GM06990 (cell line): ENCODE results near the gene PROX1.

ENCODE experiments used
- DNase-seq: peaks from one replicate; pipeline ENCODE4 v3.0.0-alpha.2; 2011; ENCODE audit not compliant: insufficient read length; ENCODE audit errors: extremely low read depth
- H3K27me3 ChIP-seq: replicated peaks from 2 replicates; pipeline ENCODE4 v1.6.0; 2011; ENCODE audit warnings: low read length; ENCODE audit not compliant: control insufficient read depth, insufficient read depth
- H3K36me3 ChIP-seq: 2 replicates; pipeline ENCODE4 v1.5.1; 2011; ENCODE audit warnings: low read length; ENCODE audit not compliant: control insufficient read depth, insufficient read depth
- H3K4me3 ChIP-seq: replicated peaks from 2 replicates; pipeline ENCODE4 v1.5.1; 2011; ENCODE audit warnings: low read depth, mild to moderate bottlenecking, control low read depth, low read length
- TF ChIP-seq, protein P1 (sequence below): IDR thresholded peaks from 2 replicates; pipeline ENCODE4 v1.5.1; 2011; ENCODE audit warnings: low read length, control low read depth, mild to moderate bottlenecking, inconsistent platforms; ENCODE audit not compliant: insufficient read depth, poor library complexity, severe bottlenecking

The PROX1 gene

DNA sequence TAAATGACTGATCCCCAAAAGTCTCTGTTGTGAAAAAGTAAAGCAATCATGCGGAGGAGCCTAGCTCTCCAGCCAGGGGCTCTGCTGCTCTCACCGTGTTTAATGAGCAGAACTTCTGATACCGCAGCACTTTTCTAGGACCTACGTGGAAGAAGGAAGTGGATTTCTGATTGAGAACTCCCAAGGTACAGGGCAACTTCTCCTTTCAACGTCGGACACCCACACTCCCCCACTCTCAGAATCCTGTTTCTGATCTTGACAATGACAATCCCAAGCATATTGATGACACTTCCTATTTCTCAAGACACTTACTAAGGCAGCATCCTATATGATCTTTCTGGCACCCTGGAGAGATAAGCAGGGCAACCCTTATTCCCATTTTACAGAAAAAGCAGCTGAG lies 78.4 kb downstream of the PROX1 start:
- Histone ChIP-seq H3K27me3 (peaks cover 1% of the 10 kb centered on the region), H3K36me3 (no peaks in the 10 kb centered on the region), H3K4me3 (no peak overlapping the region)
- DNase-seq = no peak
- TF ChIP-seq, protein P1, sequence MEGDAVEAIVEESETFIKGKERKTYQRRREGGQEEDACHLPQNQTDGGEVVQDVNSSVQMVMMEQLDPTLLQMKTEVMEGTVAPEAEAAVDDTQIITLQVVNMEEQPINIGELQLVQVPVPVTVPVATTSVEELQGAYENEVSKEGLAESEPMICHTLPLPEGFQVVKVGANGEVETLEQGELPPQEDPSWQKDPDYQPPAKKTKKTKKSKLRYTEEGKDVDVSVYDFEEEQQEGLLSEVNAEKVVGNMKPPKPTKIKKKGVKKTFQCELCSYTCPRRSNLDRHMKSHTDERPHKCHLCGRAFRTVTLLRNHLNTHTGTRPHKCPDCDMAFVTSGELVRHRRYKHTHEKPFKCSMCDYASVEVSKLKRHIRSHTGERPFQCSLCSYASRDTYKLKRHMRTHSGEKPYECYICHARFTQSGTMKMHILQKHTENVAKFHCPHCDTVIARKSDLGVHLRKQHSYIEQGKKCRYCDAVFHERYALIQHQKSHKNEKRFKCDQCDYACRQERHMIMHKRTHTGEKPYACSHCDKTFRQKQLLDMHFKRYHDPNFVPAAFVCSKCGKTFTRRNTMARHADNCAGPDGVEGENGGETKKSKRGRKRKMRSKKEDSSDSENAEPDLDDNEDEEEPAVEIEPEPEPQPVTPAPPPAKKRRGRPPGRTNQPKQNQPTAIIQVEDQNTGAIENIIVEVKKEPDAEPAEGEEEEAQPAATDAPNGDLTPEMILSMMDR = no peak

DNA sequence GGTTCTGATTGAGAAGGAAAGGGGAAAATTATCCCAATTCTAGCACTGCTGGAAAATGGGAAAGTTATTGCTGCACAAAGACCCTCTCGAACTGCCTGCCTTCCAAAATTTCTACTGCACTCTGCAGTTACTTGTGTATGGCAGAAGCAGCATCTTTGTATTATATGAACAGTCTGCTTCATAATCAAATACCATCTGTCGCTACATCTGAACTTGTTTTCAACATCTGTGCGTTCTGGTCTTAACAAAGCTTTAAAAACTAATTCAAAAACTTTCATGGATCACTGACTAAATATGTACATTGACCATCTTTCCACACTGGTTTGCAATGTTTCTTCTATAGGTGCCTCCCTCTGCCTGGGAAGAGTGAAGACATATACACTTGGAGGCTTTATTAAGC lies 79.2 kb downstream of the PROX1 start:
- H3K4me3 ChIP-seq = no peak overlapping the region
- DNase-seq = no peak
- TF ChIP-seq, protein P1 = no peak
- H3K36me3 ChIP-seq = no peaks in the 10 kb centered on the region
- H3K27me3 ChIP-seq = peaks cover 1% of the 10 kb centered on the region

DNA sequence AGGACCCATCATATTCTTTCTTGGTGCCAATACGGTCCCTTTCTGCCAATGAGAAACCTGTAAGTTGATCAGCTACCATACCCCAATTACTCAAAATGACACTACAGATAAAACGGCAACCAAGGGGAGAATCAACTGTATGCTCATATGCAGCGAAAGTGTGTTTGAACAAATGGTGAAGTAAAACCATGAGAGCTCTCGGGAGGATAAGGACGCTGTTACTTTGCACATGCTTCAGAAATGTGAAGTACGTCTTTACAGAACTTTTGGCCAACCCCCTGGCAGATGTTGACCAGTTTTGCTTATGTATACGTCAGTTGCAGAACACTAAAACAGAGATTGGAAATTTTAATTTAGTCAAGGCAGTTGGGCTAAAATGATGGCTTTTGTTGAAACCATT lies 79.6 kb downstream of the PROX1 start:
- no peak for DNase-seq
- no peaks in the 10 kb centered on the region for H3K36me3 ChIP-seq
- no peak overlapping the region for H3K4me3 ChIP-seq
- TF ChIP-seq, protein P1 = no peak
- peaks cover 1% of the 10 kb centered on the region for H3K27me3 ChIP-seq

DNA sequence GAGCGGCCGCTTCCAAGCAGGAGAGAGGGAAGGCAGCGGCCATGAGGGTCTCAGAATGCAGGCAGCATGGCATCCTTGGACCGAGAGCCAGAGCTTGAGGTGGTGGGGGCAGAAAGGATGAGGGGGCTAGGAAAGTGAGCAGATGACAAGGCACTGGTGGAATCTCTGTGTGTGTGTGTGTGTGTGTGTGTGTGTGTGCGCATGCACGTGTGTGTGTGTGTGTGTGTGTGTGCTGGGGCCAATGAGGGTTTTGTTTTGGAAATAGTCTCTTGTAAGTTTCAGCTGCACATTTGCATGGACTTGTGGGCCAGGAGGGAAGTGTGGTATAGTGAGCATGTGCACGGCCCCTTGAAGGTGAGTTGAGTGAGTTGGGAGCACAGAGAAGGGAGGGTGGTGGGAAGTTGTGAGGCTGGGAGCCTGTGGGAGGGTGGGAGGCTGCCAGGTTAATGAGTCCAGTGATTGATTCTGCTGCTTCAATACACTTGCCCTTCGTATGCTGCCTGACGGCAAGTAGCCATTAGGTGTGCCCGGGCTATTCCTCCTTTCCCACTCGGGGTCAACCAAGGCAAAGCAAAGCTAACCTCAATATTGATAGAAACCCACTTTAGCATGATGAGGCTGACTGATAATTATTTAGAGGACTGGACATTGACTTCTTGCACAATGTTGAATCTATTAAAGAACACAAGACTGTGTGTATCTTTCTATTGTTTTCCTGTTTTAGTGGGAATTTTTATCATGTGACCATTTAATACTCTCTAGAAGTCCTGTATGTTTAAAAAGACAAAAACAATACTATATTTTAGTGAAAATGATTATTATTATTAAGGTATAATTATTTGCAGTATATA lies 80.3 kb downstream of the PROX1 start:
- H3K4me3 ChIP-seq = no peak overlapping the region
- H3K36me3 ChIP-seq = no peaks in the 10 kb centered on the region
- TF ChIP-seq, protein P1 = no peak
- H3K27me3 ChIP-seq = peaks cover 1% of the 10 kb centered on the region; the same call in 1 of the 2 replicates
- no peak for DNase-seq

DNA sequence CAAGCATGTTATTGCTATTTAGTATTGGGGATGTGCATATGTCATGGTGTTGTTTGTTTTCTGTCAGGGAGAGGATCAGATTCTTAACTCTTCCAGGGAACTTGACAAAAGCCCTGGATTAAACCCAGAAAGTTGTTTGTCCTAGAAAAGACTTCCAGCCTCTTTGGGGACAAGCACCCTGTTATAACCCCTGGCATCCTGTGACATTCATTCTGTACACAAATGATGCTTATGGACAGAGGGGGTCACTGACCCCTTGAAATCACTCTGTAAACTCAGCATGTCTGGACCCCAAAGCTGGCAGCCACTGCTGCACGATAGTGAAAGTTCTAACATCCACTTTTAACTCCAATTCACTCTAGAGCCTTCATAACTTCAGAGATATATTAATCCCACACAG lies 81.2 kb downstream of the PROX1 start:
- TF ChIP-seq, protein P1 = no peak
- H3K36me3 ChIP-seq = no peaks in the 10 kb centered on the region
- DNase-seq = no peak
- peaks cover 1% of the 10 kb centered on the region; the same call in 1 of the 2 replicates for H3K27me3 ChIP-seq
- H3K4me3 ChIP-seq = no peak overlapping the region

DNA sequence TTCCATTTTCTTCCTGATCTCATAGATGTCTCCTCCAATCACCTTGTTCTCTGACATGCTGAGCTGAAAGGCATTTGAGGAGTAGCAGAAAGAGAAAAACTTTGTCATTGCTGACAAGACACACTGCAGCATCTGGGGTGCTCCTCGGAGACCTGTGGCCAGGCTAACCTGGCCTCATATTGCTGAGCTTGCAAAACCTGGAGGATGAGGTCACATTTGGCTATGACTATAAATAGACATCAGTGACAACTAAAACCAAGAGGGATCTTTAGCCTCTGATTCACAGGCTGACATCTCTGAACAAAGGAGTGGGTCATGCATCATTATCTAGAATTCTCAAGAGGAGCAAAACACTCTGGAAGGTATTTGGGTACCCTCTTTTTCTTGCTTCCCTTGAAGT lies 83.7 kb downstream of the PROX1 start:
- Histone ChIP-seq H3K27me3 (peaks cover 1% of the 10 kb centered on the region; the same call in 1 of the 2 replicates), H3K4me3 (no peak overlapping the region), H3K36me3 (no peaks in the 10 kb centered on the region)
- DNase-seq = no peak
- TF ChIP-seq, protein P1 = no peak
